HG03060 (cell line): ENCODE data around the gene CEACAM19.
"Not testable (repeated sequence)": the region's sequence is repeated elsewhere in the genome, so short reads cannot be mapped to it uniquely, and the experiment has no call there.

Experiments used
- ATAC-seq: cut with Tn5 transposase; IDR thresholded peaks from one replicate; pipeline ENCODE4 v1.9.1; 2021; ENCODE audit warnings: low read depth, moderate number of reproducible peaks; ENCODE audit not compliant: unreplicated experiment

CEACAM19 gene

GRCh38 chr19:44645407-44646048 is 25.8 kb upstream of the CEACAM19 start:
- ATAC-seq: no peak

DNA sequence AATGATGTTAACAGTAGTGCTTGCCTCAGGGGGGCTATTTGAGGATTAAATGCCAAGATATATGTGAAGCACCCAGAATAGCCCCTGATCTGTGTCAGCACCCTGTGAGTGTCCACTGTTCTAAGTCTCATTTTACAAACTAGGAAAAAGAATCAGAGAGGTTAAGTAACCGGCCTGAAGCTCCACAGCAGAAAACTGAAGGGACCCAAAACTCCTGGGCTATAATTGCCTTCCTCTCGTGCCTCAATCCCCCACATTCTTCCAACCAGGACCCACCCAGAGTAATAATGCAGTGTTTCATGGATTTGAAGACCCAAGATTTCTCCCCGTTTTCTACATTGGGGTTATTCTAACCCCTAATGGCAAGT is 25.2 kb upstream of the CEACAM19 start:
- ATAC-seq: no peak

DNA sequence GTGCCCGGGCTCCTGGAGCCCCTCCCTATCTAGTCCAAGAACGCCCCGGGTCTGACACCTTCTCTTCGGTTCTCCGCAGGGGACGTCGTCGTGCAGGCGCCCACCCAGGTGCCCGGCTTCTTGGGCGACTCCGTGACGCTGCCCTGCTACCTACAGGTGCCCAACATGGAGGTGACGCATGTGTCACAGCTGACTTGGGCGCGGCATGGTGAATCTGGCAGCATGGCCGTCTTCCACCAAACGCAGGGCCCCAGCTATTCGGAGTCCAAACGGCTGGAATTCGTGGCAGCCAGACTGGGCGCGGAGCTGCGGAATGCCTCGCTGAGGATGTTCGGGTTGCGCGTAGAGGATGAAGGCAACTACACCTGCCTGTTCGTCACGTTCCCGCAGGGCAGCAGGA is 24.1 kb upstream of the CEACAM19 start:
- ATAC-seq: no peak

GRCh38 chr19:44648631-44649251 is 22.5 kb upstream of the CEACAM19 start:
- ATAC-seq: no peak

GRCh38 chr19:44649578-44650145 is 21.6 kb upstream of the CEACAM19 start:
- no peak for ATAC-seq

DNA sequence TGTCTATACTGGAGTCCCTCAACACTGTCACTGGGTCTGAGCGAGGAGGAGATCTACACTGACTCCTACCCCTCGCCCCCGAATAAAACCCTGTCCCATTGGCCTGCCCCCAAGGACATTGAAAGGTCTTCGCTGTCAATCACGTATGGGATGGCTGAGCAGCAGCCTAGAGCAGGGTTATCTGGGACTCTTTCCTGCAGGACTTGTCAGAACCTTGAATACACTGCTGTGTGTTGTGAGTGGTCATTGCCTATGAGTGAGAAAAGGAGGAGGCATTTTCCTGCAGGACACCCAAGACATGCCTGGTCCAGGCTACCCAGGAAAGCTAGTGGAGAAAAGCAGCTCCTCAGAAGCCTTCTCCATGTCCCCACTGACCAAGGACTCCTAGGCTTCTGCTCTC is 17.9 kb upstream of the CEACAM19 start:
- ATAC-seq: no peak

- ATAC-seq: peak; percentile 41
Measured at GRCh38 chr19:44653977-44654774, 17.1 kb upstream of the CEACAM19 start.

- ATAC-seq: no peak
Measured at GRCh38 chr19:44657211-44657921, 13.9 kb upstream of the CEACAM19 start.

GRCh38 chr19:44658069-44658733 is 13.1 kb upstream of the CEACAM19 start:
- no peak for ATAC-seq

- ATAC-seq: no peak
Measured at GRCh38 chr19:44660081-44660480, 11.2 kb upstream of the CEACAM19 start.

GRCh38 chr19:44661205-44661604 is 10.1 kb upstream of the CEACAM19 start:
- ATAC-seq: no peak

DNA sequence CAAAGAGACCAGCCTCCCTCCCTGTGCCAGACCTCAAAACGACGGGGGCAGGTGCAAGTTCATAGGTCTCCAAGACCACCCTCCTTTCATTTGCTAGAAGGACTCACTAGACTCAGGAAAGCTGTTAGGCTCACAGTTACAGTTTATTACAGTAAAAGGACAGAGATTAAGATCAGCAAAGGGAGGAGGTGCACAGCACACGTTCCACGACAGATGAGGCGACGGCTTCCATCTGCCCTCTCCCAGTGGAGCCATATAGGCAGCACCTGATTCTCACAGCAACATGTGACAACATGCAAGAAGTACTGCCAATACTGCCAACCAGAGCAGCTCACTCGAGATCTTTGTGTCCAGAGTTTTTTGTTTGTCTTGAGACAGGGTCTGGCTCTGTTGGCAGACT is 9.4 kb upstream of the CEACAM19 start:
- no peak for ATAC-seq

- ATAC-seq: no peak
Measured at GRCh38 chr19:44662691-44663385, 8.4 kb upstream of the CEACAM19 start.

DNA sequence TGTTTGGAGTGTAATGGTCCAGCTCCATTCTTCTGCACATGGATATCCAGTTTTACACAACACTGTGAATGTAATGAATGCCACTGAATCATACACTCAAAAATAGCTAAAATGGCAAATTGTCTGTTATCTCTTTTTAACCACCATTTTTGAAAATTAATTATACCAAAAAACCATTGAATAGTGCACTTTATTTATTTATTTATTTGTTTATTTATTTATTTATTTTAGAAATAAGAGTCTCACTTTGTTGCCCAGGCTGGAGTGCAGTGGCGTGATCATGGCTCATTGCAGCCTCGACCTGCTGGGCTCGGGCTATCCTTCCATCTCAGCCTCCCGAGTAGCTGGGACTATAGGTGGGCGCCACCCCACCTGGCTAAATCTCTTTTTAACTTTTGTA is 7.3 kb upstream of the CEACAM19 start:
- ATAC-seq: no peak

DNA sequence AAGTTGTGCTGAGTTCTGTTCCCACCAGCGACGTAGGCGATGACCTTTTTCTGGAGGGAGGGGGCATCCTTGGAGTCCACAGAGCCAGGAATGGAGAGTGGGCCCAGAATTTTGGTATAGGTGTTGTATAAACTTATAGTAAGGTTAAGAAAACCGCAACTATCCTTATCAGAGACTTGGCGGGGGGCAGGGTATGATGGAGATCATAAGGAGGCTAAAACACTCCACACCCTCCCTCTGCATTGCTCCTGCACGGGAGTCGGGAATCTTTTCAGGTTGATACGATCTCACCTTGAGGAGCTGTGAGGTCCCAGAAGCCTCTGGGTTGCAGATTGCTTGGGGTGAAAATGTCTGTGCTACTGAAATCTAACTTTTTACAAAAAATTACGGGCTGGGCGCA is 6.3 kb upstream of the CEACAM19 start:
- ATAC-seq: no peak

GRCh38 chr19:44666852-44667556 is 4.3 kb upstream of the CEACAM19 start:
- no peak for ATAC-seq

- ATAC-seq: no peak
Measured at GRCh38 chr19:44668985-44669764, 2.1 kb upstream of the CEACAM19 start.

DNA sequence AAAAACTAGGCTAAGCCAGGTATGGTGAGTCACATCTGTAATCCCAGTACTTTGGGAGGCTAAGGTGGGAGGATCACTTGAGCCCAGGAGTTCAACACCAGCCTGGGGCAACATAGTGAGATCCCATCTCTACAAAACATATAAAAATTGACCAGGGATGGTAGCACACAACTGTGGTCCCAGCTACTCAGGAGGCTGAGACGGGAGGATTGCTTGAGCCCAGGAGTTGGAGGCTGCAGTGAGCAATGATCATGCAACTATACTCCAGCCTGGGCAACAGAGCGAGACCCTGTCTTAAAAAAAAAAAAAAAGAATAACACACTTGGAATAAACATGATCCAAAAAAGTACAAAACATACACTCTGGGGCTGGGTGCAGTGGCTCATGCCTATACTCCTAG is 1.3 kb upstream of the CEACAM19 start:
- not testable (repeated sequence) for ATAC-seq
